ENCODE data around the gene TSPAN18.

GRCh38 chr11:44885919-44886789, 159.4 kb downstream of the TSPAN18 start:
- TF ChIP-seq EZH2 (IDR thresholded peaks at IDR 0.05; ENCODE audit: borderline replicate concordance, low read length) = no peak
- no peak for TF ChIP-seq CTCF (IDR thresholded peaks at IDR 0.05; ENCODE audit: low read length)

Measured in OCI-LY1 (cell line).